ENCODE results near the gene CTSC. TPM values are rescaled to one million over a fixed set of nuclear protein-coding genes. Genes with fewer than 3 reads are reported as not detected.

The CTSC gene
- total and polyA plus RNA-seq, 12 donors, result 6.3 to 161 (median 15.1) TPM

DNA sequence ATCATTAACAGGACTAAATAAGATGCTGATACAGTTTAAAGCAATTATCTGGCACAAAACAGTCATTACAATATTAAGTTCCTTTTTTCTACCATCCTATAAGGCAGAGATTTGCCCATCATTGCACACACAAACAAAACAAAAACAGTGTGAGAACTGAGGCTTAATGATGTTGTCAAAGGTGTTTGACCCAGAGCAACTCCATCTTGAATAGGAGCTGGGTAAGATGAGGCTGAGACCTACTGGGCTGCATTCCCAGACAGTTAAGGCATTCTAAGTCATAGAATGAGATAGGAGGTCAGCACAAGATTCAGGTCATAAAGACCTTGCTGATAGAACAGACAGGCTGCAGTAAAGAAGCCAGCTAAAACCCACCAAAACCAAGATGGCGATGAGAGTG lies 33.2 kb downstream of the CTSC start:
- DNase-seq, result no peak
- Histone ChIP-seq H3K27me3 (no peaks in the 10 kb centered on the region), H3K4me3 (no peak overlapping the region), H3K27ac (no peak overlapping the region), H3K9me3 (peaks cover 0 to 6% (median 0%) of the 10 kb centered on the region in 11 donors), H3K36me3 (peaks cover 0 to 88% (median 0%) of the 10 kb centered on the region in 9 donors), H3K4me1 (peaks cover 0 to 6% (median 0%) of the 10 kb centered on the region in 9 donors)
- TF ChIP-seq CTCF (IDR thresholded peaks at IDR 0.05), result no peak
- WGBS, 2 donors, result 95 to 100% methylated on average over 1 of the region's 1 CpG
- intact Hi-C loops (cut with DNase I), result no loop called here
- ATAC-seq, result no peak

- DNase-seq (no peak), ATAC-seq (no peak)
- TF ChIP-seq CTCF (IDR thresholded peaks at IDR 0.05), result no peak
- WGBS, 2 donors, result 93 to 94% methylated on average over 1 of the region's 1 CpG
- Histone ChIP-seq H3K36me3 (peaks cover 0 to 87% (median 0%) of the 10 kb centered on the region in 9 donors), H3K9me3 (peaks cover 0 to 6% (median 0%) of the 10 kb centered on the region in 11 donors), H3K4me3 (no peak overlapping the region), H3K4me1 (peaks cover 0 to 14% (median 0%) of the 10 kb centered on the region in 9 donors), H3K27me3 (no peaks in the 10 kb centered on the region), H3K27ac (no peak overlapping the region)
- intact Hi-C loops (cut with DNase I), result no loop called here
These were observed 34.5 kb downstream of the CTSC start for GRCh38 chr11:88303037-88303436.

- no peak overlapping the region for H3K4me3 ChIP-seq
- WGBS, 2 donors, result 70 to 72% methylated on average over 9 of the region's 9 CpGs
- peaks cover 0 to 14% (median 0%) of the 10 kb centered on the region in 9 donors for H3K4me1 ChIP-seq
- H3K36me3 ChIP-seq, result peaks cover 0 to 86% (median 0%) of the 10 kb centered on the region in 9 donors
- peaks cover 0 to 6% (median 0%) of the 10 kb centered on the region in 11 donors for H3K9me3 ChIP-seq
- TF ChIP-seq CTCF (IDR thresholded peaks at IDR 0.05), result no peak
- H3K27ac ChIP-seq, result no peak overlapping the region
- H3K27me3 ChIP-seq, result no peaks in the 10 kb centered on the region
- DNase-seq (no peak), ATAC-seq (no peak)
- intact Hi-C loops (cut with DNase I), result no loop called here
These were observed 35.9 kb downstream of the CTSC start for GRCh38 chr11:88301488-88302140.

- no peak for TF ChIP-seq CTCF (IDR thresholded peaks at IDR 0.05)
- ATAC-seq, result no peak
- H3K4me1 ChIP-seq, result peaks cover 0 to 14% (median 0%) of the 10 kb centered on the region in 9 donors
- H3K27me3 ChIP-seq, result no peaks in the 10 kb centered on the region
- no peak overlapping the region for H3K4me3 ChIP-seq
- H3K36me3 ChIP-seq, result peaks cover 0 to 86% (median 0%) of the 10 kb centered on the region in 9 donors
- no peak for DNase-seq
- H3K27ac ChIP-seq, result no peak overlapping the region
- peaks cover 0 to 4% (median 0%) of the 10 kb centered on the region in 11 donors for H3K9me3 ChIP-seq
- WGBS, 2 donors, result 65 to 76% methylated on average over 3 of the region's 3 CpGs
- intact Hi-C loops (cut with DNase I), result no loop called here
These were observed 36.5 kb downstream of the CTSC start for GRCh38 chr11:88300888-88301487.

All from heart right ventricle (tissue), 16 donors.